Measurements from ENCODE around the gene TLCD3A.
"Not testable (repeated sequence)": the region's sequence is repeated elsewhere in the genome, so short reads cannot be mapped to it uniquely, and the experiment has no call there.

The TLCD3A gene

DNA sequence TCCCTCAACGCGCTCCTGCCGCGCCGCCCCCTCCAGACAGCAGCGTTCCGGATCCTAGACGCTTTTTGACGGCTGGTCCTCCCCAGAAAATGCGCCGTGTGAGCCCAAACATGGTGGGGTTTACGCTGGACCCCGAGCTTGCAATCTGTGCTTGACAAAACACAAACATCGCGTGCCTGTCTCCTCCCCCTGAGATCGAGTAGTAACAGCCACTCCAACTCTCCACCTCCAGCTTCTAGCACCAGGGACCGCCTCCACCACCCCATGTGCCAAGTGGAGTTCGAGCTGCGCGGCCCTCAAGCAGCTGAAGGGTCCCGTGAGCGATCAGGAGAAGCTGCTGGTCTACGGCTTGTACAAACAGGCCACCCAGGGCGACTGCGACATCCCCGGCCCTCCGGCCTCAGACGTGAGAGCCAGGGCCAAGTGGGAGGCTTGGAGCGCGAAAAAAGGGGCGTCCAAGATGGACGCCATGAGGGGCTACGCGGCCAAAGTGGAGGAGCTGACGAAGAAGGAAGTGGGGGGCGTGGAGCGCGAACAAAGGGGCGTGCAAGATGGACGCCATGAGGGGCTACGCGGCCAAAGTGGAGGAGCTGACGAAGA lies 20.3 kb downstream of the TLCD3A start:
- H3K4me3 ChIP-seq (ENCODE audit: low read depth, low read length), result peak overlapping the region; percentile 73
- TF ChIP-seq, protein P1, sequence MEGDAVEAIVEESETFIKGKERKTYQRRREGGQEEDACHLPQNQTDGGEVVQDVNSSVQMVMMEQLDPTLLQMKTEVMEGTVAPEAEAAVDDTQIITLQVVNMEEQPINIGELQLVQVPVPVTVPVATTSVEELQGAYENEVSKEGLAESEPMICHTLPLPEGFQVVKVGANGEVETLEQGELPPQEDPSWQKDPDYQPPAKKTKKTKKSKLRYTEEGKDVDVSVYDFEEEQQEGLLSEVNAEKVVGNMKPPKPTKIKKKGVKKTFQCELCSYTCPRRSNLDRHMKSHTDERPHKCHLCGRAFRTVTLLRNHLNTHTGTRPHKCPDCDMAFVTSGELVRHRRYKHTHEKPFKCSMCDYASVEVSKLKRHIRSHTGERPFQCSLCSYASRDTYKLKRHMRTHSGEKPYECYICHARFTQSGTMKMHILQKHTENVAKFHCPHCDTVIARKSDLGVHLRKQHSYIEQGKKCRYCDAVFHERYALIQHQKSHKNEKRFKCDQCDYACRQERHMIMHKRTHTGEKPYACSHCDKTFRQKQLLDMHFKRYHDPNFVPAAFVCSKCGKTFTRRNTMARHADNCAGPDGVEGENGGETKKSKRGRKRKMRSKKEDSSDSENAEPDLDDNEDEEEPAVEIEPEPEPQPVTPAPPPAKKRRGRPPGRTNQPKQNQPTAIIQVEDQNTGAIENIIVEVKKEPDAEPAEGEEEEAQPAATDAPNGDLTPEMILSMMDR (IDR thresholded peaks at IDR 0.05; ENCODE audit: low read depth, low read length, missing control alignments), result no peak
- in situ Hi-C loops (cut with HindIII; ENCODE audit: low sequenced_read_pairs), result no loop called here
- peak; percentile 26 for DNase-seq (ENCODE audit: low read depth)

DNA sequence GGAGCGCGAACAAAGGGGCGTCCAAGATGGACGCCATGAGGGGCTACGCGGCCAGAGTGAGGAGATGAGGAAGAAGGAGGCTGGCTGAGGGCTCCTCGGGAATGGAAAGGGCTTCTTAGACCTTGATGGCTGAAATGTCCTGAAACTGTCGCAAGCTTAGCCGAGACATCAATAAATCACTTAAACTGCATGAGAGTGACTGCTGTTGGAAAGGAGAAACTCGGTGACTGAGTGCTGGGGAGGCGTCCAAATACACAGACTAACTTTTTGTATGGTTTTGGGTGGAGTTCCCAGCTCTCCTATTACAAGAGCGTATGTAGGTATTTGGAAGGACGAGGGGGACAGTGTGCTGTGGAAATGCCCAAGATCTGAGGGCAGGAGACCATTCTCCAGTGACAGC lies 21.0 kb downstream of the TLCD3A start:
- H3K4me3 ChIP-seq (ENCODE audit: low read depth, low read length), result no peak overlapping the region
- in situ Hi-C loops (cut with HindIII; ENCODE audit: low sequenced_read_pairs), result no loop called here
- TF ChIP-seq, protein P1 (IDR thresholded peaks at IDR 0.05; ENCODE audit: low read depth, low read length, missing control alignments), result no peak
- no peak for DNase-seq (ENCODE audit: low read depth)

DNA sequence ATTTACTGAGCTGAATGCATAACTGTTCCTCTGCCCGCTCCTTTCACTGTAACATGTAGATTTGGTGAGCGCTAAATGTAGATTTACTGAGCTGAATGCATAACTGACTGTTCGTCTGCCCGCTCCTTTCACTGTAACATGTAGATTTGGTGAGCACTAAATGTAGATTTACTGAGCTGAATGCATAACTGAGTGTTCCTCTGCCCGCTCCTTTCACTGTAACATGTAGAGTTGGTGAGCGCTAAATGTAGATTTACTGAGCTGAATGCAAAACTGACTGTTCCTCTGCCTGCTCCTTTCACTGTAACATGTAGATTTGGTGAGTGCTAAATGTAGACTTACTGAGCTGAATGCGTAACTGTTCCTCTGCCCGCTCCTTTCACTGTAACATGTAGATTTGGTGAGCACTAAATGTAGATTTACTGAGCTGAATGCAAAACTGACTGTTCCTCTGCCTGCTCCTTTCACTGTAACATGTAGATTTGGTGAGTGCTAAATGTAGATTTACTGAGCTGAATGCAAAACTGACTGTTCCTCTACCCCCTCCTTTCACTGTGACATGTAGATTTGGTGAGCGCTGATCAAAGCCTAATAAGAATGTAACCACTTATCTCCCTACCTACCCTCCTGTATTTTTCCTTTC lies 23.0 kb downstream of the TLCD3A start:
- DNase-seq (ENCODE audit: low read depth); H3K4me3 ChIP-seq (ENCODE audit: low read depth, low read length); in situ Hi-C loops (cut with HindIII; ENCODE audit: low sequenced_read_pairs): not testable (repeated sequence)

DNA sequence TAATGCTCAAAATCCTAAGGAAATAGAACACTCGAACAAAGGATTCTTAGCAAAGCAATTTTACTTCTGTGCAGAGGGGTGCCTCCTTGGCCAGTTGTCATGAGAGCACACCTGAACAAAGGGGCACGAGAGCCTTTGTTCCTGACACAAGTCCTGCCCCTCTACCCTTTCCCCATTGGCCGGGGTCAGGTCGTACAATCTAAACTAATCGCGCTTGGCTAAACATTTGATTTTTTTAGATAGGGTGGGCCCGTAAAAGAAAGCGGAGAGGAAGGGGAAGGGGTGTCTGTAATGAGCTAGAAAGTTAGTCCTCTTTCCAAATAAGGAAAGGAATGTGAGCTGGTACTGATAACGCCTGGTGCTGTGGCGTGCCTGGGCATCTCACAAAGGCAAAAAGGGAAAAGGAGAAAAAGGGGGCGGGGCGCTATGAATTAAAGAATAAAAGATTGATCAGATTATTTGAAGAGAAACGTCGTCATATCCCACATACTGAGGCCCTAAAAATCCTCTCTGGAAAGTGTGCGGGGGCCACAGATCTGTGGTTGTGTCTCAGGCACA lies 23.7 kb downstream of the TLCD3A start:
- DNase-seq (ENCODE audit: low read depth); in situ Hi-C loops (cut with HindIII; ENCODE audit: low sequenced_read_pairs); H3K4me3 ChIP-seq (ENCODE audit: low read depth, low read length): not testable (repeated sequence)

DNA sequence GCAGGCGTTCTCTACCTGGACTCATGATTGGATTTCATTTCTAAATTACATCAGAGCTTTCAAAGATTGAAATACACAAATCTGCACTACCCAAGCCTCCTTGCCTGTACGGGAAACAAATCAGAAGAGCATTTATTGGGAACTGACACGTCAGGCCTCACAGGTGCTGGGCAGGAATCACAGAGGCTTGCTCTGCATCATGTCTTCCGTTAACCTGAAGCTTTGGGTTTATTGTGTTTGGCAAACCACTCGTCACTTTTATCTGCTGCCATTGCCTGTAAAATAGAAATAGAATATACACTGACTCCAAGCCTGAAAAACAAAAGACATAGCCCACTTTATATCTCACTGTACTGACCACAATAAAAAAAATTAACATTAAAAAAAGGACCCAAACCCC lies 27.6 kb downstream of the TLCD3A start:
- H3K4me3 ChIP-seq (ENCODE audit: low read depth, low read length), result no peak overlapping the region
- in situ Hi-C loops (cut with HindIII; ENCODE audit: low sequenced_read_pairs), result no loop called here
- TF ChIP-seq, protein P1 (IDR thresholded peaks at IDR 0.05; ENCODE audit: low read depth, low read length, missing control alignments), result no peak
- DNase-seq (ENCODE audit: low read depth), result no peak

DNA sequence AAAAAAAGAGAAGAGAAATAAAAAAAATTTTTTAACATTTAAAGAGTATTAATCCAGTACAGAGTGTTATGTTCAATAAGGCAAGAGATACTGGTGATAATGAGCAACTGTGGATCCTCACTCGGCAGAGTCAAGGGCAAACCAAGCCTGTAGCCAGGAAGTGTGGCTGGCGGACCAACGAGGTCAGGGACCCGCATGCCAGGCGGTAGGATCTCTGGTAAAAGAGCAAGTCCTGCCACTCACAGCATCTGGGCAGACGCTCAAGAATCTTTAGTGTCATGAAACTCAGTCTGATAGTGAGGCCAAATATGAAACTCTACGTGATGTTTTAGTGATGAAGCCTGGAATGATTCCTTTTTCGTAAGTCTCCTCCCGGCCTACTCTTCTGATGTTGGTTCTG lies 28.0 kb downstream of the TLCD3A start:
- TF ChIP-seq, protein P1 (IDR thresholded peaks at IDR 0.05; ENCODE audit: low read depth, low read length, missing control alignments), result no peak
- in situ Hi-C loops (cut with HindIII; ENCODE audit: low sequenced_read_pairs), result no loop called here

DNA sequence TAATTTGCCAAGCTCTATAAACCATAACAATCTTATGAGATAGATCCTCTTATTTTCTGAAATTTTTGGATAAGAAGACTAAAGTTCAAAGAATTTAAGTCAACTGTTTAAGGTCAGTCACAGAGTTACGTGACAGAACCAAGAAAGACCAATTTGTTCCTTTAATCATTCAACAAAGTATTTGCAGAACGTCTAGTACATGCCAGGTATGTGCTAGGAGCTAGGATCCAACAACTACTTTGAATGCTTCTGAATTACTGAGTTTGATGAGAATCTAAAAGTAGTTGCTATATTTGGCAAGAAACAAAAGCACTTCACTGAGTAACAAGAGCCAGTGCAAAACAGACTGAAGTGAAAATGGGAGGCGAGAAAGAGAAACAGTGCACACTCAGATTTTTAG lies 34.7 kb downstream of the TLCD3A start:
- TF ChIP-seq, protein P1 (IDR thresholded peaks at IDR 0.05; ENCODE audit: low read depth, low read length, missing control alignments), result no peak
- in situ Hi-C loops (cut with HindIII; ENCODE audit: low sequenced_read_pairs), result no loop called here
- no peak overlapping the region for H3K4me3 ChIP-seq (ENCODE audit: low read depth, low read length)
- DNase-seq (ENCODE audit: low read depth), result no peak

More for the DNA sequence above, 28.0 kb downstream of the TLCD3A start:
- no peak overlapping the region for H3K4me3 ChIP-seq (ENCODE audit: low read depth, low read length)
- no peak for DNase-seq (ENCODE audit: low read depth)
